ENCODE measurements around the gene S100A9.
"Not testable (repeated sequence)": the region's sequence is repeated elsewhere in the genome, so short reads cannot be mapped to it uniquely, and the experiment has no call there.

S100A9 gene

GRCh38 chr1:153401461-153401860 is 43.8 kb downstream of the S100A9 start:
- no peak for DNase-seq (ENCODE audit: low read depth)
- TF ChIP-seq CTCF (IDR thresholded peaks at IDR 0.05; ENCODE audit: insufficient read depth, low read depth, low read length, missing control alignments), result no peak
- no peak overlapping the region for H3K4me3 ChIP-seq (ENCODE audit: low read depth, low read length)

- no peak for TF ChIP-seq CTCF (IDR thresholded peaks at IDR 0.05; ENCODE audit: insufficient read depth, low read depth, low read length, missing control alignments)
- H3K4me3 ChIP-seq (ENCODE audit: low read depth, low read length), result no peak overlapping the region
- no peak for DNase-seq (ENCODE audit: low read depth)
Observed at GRCh38 chr1:153402226-153402625, 44.6 kb downstream of the S100A9 start.

- no peak for DNase-seq (ENCODE audit: low read depth)
- no peak for TF ChIP-seq CTCF (IDR thresholded peaks at IDR 0.05; ENCODE audit: insufficient read depth, low read depth, low read length, missing control alignments)
- no peak overlapping the region for H3K4me3 ChIP-seq (ENCODE audit: low read depth, low read length)
Observed at GRCh38 chr1:153403421-153404085, 45.9 kb downstream of the S100A9 start.

GRCh38 chr1:153404086-153404635 is 46.5 kb downstream of the S100A9 start:
- H3K4me3 ChIP-seq (ENCODE audit: low read depth, low read length), result no peak overlapping the region
- no peak for DNase-seq (ENCODE audit: low read depth)
- TF ChIP-seq CTCF (IDR thresholded peaks at IDR 0.05; ENCODE audit: insufficient read depth, low read depth, low read length, missing control alignments), result no peak

GRCh38 chr1:153404768-153405167 is 47.1 kb downstream of the S100A9 start:
- no peak overlapping the region for H3K4me3 ChIP-seq (ENCODE audit: low read depth, low read length)
- TF ChIP-seq CTCF (IDR thresholded peaks at IDR 0.05; ENCODE audit: insufficient read depth, low read depth, low read length, missing control alignments), result peak; percentile 55
- DNase-seq (ENCODE audit: low read depth), result peak; percentile 38

- not testable (repeated sequence) for DNase-seq (ENCODE audit: low read depth); H3K4me3 ChIP-seq (ENCODE audit: low read depth, low read length)
Observed at GRCh38 chr1:153405825-153406599, 48.4 kb downstream of the S100A9 start.

- H3K4me3 ChIP-seq (ENCODE audit: low read depth, low read length); DNase-seq (ENCODE audit: low read depth): not testable (repeated sequence)
Observed at GRCh38 chr1:153407274-153407673, 49.6 kb downstream of the S100A9 start.
